Caco-2 (cell line): ENCODE results near the gene HSPA12A. TPM values are rescaled to one million over a fixed set of nuclear protein-coding genes. Genes with fewer than 3 reads are reported as not detected.

Source experiments
- BruUV-seq: library from RNA; stranded (reverse); fragments of 400-500 nt; replicated peaks from 2 replicates; lab custom pipeline; 2021; lab: Mats Ljungman, UMichigan
- CTCF ChIA-PET: fragments of 300-600 bp; sonication (Branson Sonifier 250); formaldehyde crosslinking; loops from one replicate; lab custom pipeline; 2022; ENCODE audit warnings: antibody characterized with exemption; lab: Charles Lee
- POLR2A ChIA-PET: fragments of 300-600 bp; sonication (Branson Sonifier 250); formaldehyde crosslinking; loops from one replicate; lab custom pipeline; 2022; ENCODE audit warnings: antibody characterized with exemption; lab: Charles Lee
- DNase-seq, 2 experiments: peaks; one replicate each; pipeline versions ENCODE4 v3.0.0 to v3.0.0-alpha.2; 2020 to 2022
- H3K27me3 ChIP-seq: replicated peaks from 2 replicates; pipeline ENCODE4 v1.6.0; 2011; ENCODE audit warnings: low read length; ENCODE audit not compliant: control insufficient read depth, insufficient read depth
- H3K36me3 ChIP-seq: 2 replicates; pipeline ENCODE4 v1.5.1; 2011; ENCODE audit warnings: low read length; ENCODE audit not compliant: control insufficient read depth, insufficient read depth
- H3K4me1 ChIP-seq: fragments of 250-450 bp; sonication (Bioruptor Pico); 2 replicates; pipeline ENCODE4 v1.5.1; 2020; ENCODE audit warnings: mild to moderate bottlenecking
- H3K4me3 ChIP-seq: 2 replicates; pipeline ENCODE4 v1.5.1; 2011; ENCODE audit warnings: low read depth, mild to moderate bottlenecking, control low read depth, low read length
- H3K9me3 ChIP-seq: fragments of 250-450 bp; sonication (Bioruptor Pico); 2 replicates; pipeline ENCODE4 v1.5.1; 2020; ENCODE audit warnings: mild to moderate bottlenecking, moderate library complexity
- H3K27ac Mint-ChIP-seq: one replicate; pipeline ENCODE4 v1.8.0; 2022; ENCODE audit warnings: mixed read lengths; ENCODE audit not compliant: unreplicated experiment
- H3K27me3 Mint-ChIP-seq: one replicate; pipeline ENCODE4 v1.8.0; 2022; ENCODE audit warnings: mixed read lengths; ENCODE audit not compliant: insufficient read depth, unreplicated experiment
- H3K36me3 Mint-ChIP-seq: one replicate; pipeline ENCODE4 v1.8.0; 2022; ENCODE audit warnings: mild to moderate bottlenecking, mixed read lengths; ENCODE audit not compliant: insufficient read depth, unreplicated experiment
- H3K4me1 Mint-ChIP-seq: one replicate; pipeline ENCODE4 v1.8.0; 2022; ENCODE audit warnings: low read depth, mixed read lengths; ENCODE audit not compliant: unreplicated experiment
- H3K4me3 Mint-ChIP-seq: one replicate; pipeline ENCODE4 v1.8.0; 2022; ENCODE audit warnings: mild to moderate bottlenecking, moderate library complexity, mixed read lengths; ENCODE audit not compliant: unreplicated experiment
- H3K9me3 Mint-ChIP-seq: one replicate; pipeline ENCODE4 v1.8.0; 2022; ENCODE audit warnings: mixed read lengths; ENCODE audit not compliant: unreplicated experiment
- intact Hi-C: fragments of 100-400 bp; cut with micrococcal nuclease; formaldehyde crosslinking; loops from one replicate; pipeline ENCODE4 v1.10.0; 2022; ENCODE audit not compliant: unreplicated experiment
- total RNA-seq: library from RNA; stranded (reverse); gene quantifications from 2 replicates; pipeline ENCODE4 v1.2.3, GENCODE V29; 2022
- TF ChIP-seq, protein P1 (sequence below), 2 experiments: fragments of 200-600 bp in 1 of 2; IDR thresholded peaks; 1 replicate in 1 of 2; 2 replicates in 1 of 2; pipeline versions ENCODE4 v1.5.1 to v1.8.0; 2011 to 2022; ENCODE audit warnings: antibody characterized with exemption in 1 of 2, control low read depth in 1 of 2, inconsistent platforms in 1 of 2, low read depth in 1 of 2, low read length in 1 of 2, mild to moderate bottlenecking in 1 of 2, moderate library complexity in 1 of 2; ENCODE audit not compliant: insufficient read depth in 1 of 2, severe bottlenecking in 1 of 2, unreplicated experiment in 1 of 2

Gene HSPA12A
- total RNA-seq, 1 experiment from 2014 or later, result 27.0 TPM

DNA sequence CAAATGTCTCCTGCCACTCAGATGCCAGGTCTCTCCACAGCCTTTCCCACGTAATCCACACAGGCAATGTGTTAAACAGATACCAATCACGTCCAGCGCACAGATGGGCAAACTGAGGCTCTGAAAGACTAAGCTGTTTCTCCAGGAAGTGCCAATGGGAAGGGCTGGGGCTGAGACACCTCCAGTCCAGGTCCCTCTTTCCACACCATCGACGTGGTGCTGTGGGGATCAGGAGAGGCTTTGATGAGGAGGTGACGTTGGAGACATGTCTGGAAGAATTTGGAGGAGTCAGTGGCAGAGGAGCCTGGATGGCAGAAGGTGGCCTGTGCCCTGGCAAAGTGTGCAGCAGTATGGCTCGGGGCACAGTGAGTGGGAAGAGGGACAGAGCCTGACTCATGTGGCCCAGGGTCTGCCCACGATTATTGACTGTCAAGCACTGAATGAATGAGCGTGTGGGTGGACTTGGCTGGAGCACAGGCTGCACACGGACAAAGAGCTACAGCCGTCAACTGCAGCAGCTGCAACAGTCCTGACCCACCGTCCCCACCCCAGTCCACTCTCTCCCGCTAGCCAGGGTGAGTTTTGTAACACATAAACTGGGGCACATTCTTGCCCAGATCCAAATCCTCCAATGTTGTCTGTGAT is 40.8 kb upstream of the HSPA12A start:
- CTCF ChIA-PET, result no interaction called here
- no peak for DNase-seq
- H3K9me3 ChIP-seq, result no peaks in the 10 kb centered on the region
- no TSS peak for BruUV-seq
- intact Hi-C loops, result no loop called here
- Mint-ChIP-seq H3K4me3 (no peak overlapping the region), H3K36me3 (no peaks in the 10 kb centered on the region), H3K9me3 (no peaks in the 10 kb centered on the region), H3K27me3 (peaks cover 7% of the 10 kb centered on the region), H3K4me1 (no peaks in the 10 kb centered on the region), H3K27ac (no peak overlapping the region)
- H3K4me1 ChIP-seq, result 0 out of 2 replicates have a peak, but pooled peaks cover 4% of the 10 kb centered on the region
- no peak overlapping the region for H3K4me3 ChIP-seq
- TF ChIP-seq, protein P1, sequence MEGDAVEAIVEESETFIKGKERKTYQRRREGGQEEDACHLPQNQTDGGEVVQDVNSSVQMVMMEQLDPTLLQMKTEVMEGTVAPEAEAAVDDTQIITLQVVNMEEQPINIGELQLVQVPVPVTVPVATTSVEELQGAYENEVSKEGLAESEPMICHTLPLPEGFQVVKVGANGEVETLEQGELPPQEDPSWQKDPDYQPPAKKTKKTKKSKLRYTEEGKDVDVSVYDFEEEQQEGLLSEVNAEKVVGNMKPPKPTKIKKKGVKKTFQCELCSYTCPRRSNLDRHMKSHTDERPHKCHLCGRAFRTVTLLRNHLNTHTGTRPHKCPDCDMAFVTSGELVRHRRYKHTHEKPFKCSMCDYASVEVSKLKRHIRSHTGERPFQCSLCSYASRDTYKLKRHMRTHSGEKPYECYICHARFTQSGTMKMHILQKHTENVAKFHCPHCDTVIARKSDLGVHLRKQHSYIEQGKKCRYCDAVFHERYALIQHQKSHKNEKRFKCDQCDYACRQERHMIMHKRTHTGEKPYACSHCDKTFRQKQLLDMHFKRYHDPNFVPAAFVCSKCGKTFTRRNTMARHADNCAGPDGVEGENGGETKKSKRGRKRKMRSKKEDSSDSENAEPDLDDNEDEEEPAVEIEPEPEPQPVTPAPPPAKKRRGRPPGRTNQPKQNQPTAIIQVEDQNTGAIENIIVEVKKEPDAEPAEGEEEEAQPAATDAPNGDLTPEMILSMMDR (IDR thresholded peaks at IDR 0.05; ENCODE audit: insufficient read depth in 1 of 2, low read depth in 1 of 2, low read length in 1 of 2, severe bottlenecking in 1 of 2, unreplicated experiment in 1 of 2), result no peak
- no peaks in the 10 kb centered on the region for H3K27me3 ChIP-seq
- POLR2A ChIA-PET, result no interaction called here
- H3K36me3 ChIP-seq, result no peaks in the 10 kb centered on the region

DNA sequence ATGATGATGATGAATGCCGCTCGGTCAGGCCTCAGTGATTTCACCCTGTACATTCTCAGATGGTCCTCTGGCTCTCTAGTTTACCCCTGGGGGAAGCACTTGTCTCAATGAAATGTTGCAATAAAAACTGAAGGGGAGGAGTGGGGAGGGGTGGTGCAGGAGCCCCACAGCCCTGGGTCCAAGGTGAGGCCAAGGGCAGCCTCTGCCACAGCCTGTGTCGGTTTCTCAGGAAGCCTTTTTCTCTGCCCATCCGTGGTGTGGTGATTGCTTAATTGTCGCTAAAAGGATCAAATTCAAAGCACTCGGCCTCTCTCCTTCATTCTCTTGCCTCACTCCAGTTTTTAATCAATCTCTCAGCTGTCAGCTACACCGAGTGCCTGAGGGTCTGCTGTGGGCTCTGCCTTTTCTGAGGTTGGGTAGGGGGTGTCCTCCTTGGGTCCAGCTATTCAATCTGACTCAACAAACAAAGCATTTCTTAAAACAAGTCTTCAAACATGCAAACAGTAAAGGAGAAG is 39.1 kb upstream of the HSPA12A start:
- Mint-ChIP-seq H3K4me3 (no peak overlapping the region), H3K27me3 (peaks cover 10% of the 10 kb centered on the region), H3K4me1 (no peaks in the 10 kb centered on the region), H3K36me3 (no peaks in the 10 kb centered on the region), H3K27ac (no peak overlapping the region), H3K9me3 (no peaks in the 10 kb centered on the region)
- POLR2A ChIA-PET, result no interaction called here
- TF ChIP-seq, protein P1 (IDR thresholded peaks at IDR 0.05; ENCODE audit: insufficient read depth in 1 of 2, low read depth in 1 of 2, low read length in 1 of 2, severe bottlenecking in 1 of 2, unreplicated experiment in 1 of 2), result no peak
- BruUV-seq, result no TSS peak
- DNase-seq, result peak in 1 of 2 experiments; percentile 5
- H3K27me3 ChIP-seq, result no peaks in the 10 kb centered on the region
- H3K9me3 ChIP-seq, result no peaks in the 10 kb centered on the region
- H3K4me3 ChIP-seq, result no peak overlapping the region
- H3K36me3 ChIP-seq, result no peaks in the 10 kb centered on the region
- CTCF ChIA-PET, result no interaction called here
- intact Hi-C loops, result no loop called here
- H3K4me1 ChIP-seq, result no peaks in the 10 kb centered on the region

DNA sequence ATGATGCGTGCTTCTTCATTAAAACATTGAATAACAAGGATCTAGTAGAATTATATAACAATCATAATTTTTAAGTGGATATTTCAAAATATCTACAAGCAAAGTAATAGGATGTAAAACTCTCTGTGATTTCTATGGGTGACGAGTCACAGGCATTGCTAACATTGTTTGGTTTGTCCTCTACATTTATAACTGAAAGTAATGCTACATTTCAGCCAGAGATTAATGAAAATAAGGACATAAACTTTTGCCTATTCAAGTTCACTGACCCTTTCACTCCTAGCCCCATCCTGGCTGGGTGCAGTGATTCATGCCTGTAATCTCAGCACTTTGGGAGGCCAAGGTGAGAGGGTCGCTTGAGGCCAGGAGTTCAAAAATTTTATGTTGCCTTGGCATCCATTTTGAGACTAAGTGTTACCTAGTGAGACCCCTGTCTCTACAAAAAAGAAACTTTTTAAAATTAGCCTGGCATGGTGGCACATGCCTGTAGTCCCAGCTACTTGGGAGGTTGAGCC is 38.4 kb upstream of the HSPA12A start:
- peaks cover 10% of the 10 kb centered on the region for H3K27me3 Mint-ChIP-seq
- no peak overlapping the region for H3K4me3 ChIP-seq
- DNase-seq, result no peak
- H3K36me3 ChIP-seq, result no peaks in the 10 kb centered on the region
- TF ChIP-seq, protein P1 (IDR thresholded peaks at IDR 0.05; ENCODE audit: insufficient read depth in 1 of 2, low read depth in 1 of 2, low read length in 1 of 2, severe bottlenecking in 1 of 2, unreplicated experiment in 1 of 2), result no peak
- H3K9me3 Mint-ChIP-seq, result no peaks in the 10 kb centered on the region
- no peak overlapping the region for H3K27ac Mint-ChIP-seq
- H3K4me1 ChIP-seq, result no peaks in the 10 kb centered on the region
- ChIA-PET POLR2A (no interaction called here), CTCF (no interaction called here)
- no peaks in the 10 kb centered on the region for H3K36me3 Mint-ChIP-seq
- no peaks in the 10 kb centered on the region for H3K4me1 Mint-ChIP-seq
- H3K4me3 Mint-ChIP-seq, result no peak overlapping the region
- BruUV-seq, result no TSS peak
- no peaks in the 10 kb centered on the region for H3K9me3 ChIP-seq
- intact Hi-C loops, result no loop called here
- no peaks in the 10 kb centered on the region for H3K27me3 ChIP-seq
